ENCODE measurements around the gene TNS2. TPM values are rescaled to one million over a fixed set of nuclear protein-coding genes. Genes with fewer than 3 reads are reported as not detected.

The TNS2 gene
- total and polyA plus RNA-seq, 2 of the 13 experiments (the other 11 are each of a cell fraction or from before 2014, with no cell fraction given): 8.9 to 20.4 TPM

DNA sequence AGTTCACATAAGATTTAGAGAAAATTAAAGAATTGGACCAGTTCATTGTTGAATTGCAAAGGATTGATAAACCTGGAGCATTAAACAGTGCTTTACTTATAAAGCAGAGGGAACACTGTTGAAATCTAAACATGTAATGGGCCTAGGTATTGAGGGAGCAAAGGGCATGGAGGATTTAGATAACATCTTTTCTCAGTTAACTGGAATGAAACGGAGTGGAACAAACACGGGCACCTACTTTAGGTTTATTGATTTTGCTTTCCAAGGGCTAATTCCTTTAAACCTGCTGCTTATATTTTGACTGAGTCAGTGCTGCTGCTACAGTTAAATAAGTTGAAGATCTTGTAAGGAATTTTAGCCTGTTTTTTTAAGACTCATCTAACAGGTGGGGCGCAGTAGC lies 38.0 kb upstream of the TNS2 start (continued):
- no peak for TF ChIP-seq ZNF746 (CRISPR knock-in tag; IDR thresholded peaks at IDR 0.05)
- TF ChIP-seq ZNF614 (CRISPR knock-in tag; IDR thresholded peaks at IDR 0.05; ENCODE audit: borderline replicate concordance): no peak
- TF ChIP-seq, protein P1, sequence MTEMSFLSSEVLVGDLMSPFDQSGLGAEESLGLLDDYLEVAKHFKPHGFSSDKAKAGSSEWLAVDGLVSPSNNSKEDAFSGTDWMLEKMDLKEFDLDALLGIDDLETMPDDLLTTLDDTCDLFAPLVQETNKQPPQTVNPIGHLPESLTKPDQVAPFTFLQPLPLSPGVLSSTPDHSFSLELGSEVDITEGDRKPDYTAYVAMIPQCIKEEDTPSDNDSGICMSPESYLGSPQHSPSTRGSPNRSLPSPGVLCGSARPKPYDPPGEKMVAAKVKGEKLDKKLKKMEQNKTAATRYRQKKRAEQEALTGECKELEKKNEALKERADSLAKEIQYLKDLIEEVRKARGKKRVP (CRISPR knock-in tag; IDR thresholded peaks at IDR 0.05): no peak
- TF ChIP-seq EED (CRISPR knock-in tag; IDR thresholded peaks at IDR 0.05): no peak
- no peak for TF ChIP-seq FOXC1 (CRISPR knock-in tag; IDR thresholded peaks at IDR 0.05; ENCODE audit: borderline replicate concordance)
- TF ChIP-seq ZIK1 (CRISPR knock-in tag; IDR thresholded peaks at IDR 0.05; ENCODE audit: borderline replicate concordance, low read depth): no peak
- TF ChIP-seq ZBTB26 (CRISPR knock-in tag; IDR thresholded peaks at IDR 0.05; ENCODE audit: borderline replicate concordance): no peak
- TF ChIP-seq EHMT2 (IDR thresholded peaks at IDR 0.05; ENCODE audit: borderline replicate concordance, low read depth, low read length): no peak
- no peak for TF ChIP-seq ZNF121 (CRISPR knock-in tag; IDR thresholded peaks at IDR 0.05)
- TF ChIP-seq ZNF687 (CRISPR knock-in tag; IDR thresholded peaks at IDR 0.05): no peak
- peak; percentile 92 for TF ChIP-seq ONECUT2 (CRISPR knock-in tag; IDR thresholded peaks at IDR 0.05)
- no peak for TF ChIP-seq SPEN (CRISPR knock-in tag; IDR thresholded peaks at IDR 0.05; ENCODE audit: low read depth)
- TF ChIP-seq ZNF446 (CRISPR knock-in tag; IDR thresholded peaks at IDR 0.05): no peak
- TF ChIP-seq ZNF207 (IDR thresholded peaks at IDR 0.05; ENCODE audit: borderline replicate concordance): no peak
- no peak for TF ChIP-seq GFI1 (CRISPR knock-in tag; IDR thresholded peaks at IDR 0.05; ENCODE audit: borderline replicate concordance)
- TF ChIP-seq ZNF281 (CRISPR knock-in tag; IDR thresholded peaks at IDR 0.05; ENCODE audit: borderline replicate concordance): no peak
- no peak for TF ChIP-seq ZNF549 (CRISPR knock-in tag; IDR thresholded peaks at IDR 0.05)
- TF ChIP-seq RBAK (CRISPR knock-in tag; IDR thresholded peaks at IDR 0.05): no peak
- TF ChIP-seq THRA (CRISPR knock-in tag; IDR thresholded peaks at IDR 0.05; ENCODE audit: borderline replicate concordance): no peak

All from HepG2 (cell line).